PC-3 (cell line): Measurements from ENCODE around the gene UQCC5. TPM values are rescaled to one million over a fixed set of nuclear protein-coding genes. Genes with fewer than 3 reads are reported as not detected.

Experiments
- ATAC-seq: fragments of 200-7000 bp; cut with Tn5 transposase; 2 replicates; pipeline ENCODE4 v1.9.1; 2020; ENCODE audit warnings: mild to moderate bottlenecking, moderate library complexity
- BruUV-seq: library from RNA; stranded (reverse); fragments of 400-500 nt; replicated peaks from 2 replicates; lab custom pipeline; 2021; lab: Mats Ljungman, UMichigan
- CTCF ChIA-PET: fragments of 300-600 bp; sonication (Branson Sonifier 250); formaldehyde crosslinking; loops from one replicate; lab custom pipeline; 2022; ENCODE audit warnings: antibody characterized with exemption; lab: Charles Lee
- POLR2A ChIA-PET: fragments of 300-600 bp; sonication (Branson Sonifier 250); formaldehyde crosslinking; loops from one replicate; lab custom pipeline; 2022; ENCODE audit warnings: antibody characterized with exemption; ENCODE audit not compliant: unreplicated experiment; lab: Charles Lee
- DNase-seq: peaks from one replicate; pipeline ENCODE4 v3.0.0-alpha.2; 2015
- H2AFZ ChIP-seq: fragments of 300-600 bp; sonication (generic); 2 replicates; pipeline ENCODE4 v1.6.0; 2016; ENCODE audit warnings: antibody characterized with exemption, low read length
- H3F3A ChIP-seq: fragments of 300-600 bp; sonication (generic); one replicate; pipeline ENCODE4 v1.6.0; 2017; ENCODE audit warnings: antibody characterized with exemption, low read length, control low read depth, mild to moderate bottlenecking; ENCODE audit not compliant: unreplicated experiment
- H3K27ac ChIP-seq: fragments of 300-600 bp; sonication (generic); 2 replicates; pipeline ENCODE4 v1.5.1; 2016; ENCODE audit warnings: mild to moderate bottlenecking, low read length
- H3K27me3 ChIP-seq: fragments of 300-600 bp; sonication (generic); 2 replicates; pipeline ENCODE4 v1.6.1; 2016; ENCODE audit warnings: low read length, mixed read lengths
- H3K36me3 ChIP-seq: fragments of 300-600 bp; sonication (generic); 2 replicates; pipeline ENCODE4 v1.6.1; 2016; ENCODE audit warnings: low read depth, mixed run types, low read length, mixed read lengths
- H3K4me1 ChIP-seq: fragments of 300-600 bp; sonication (generic); 2 replicates; pipeline ENCODE4 v1.5.1; 2016; ENCODE audit warnings: low read length; ENCODE audit not compliant: insufficient read depth
- H3K4me2 ChIP-seq: fragments of 300-600 bp; sonication (generic); 2 replicates; pipeline ENCODE4 v1.6.0; 2016; ENCODE audit warnings: low read length
- H3K4me3 ChIP-seq: fragments of 300-600 bp; sonication (generic); 2 replicates; pipeline ENCODE4 v1.5.1; 2016; ENCODE audit warnings: mild to moderate bottlenecking, low read length, mixed read lengths
- H3K79me2 ChIP-seq: fragments of 300-600 bp; sonication (generic); 2 replicates; pipeline ENCODE4 v1.6.1; 2017; ENCODE audit warnings: low read length, mixed read lengths
- H3K9ac ChIP-seq: fragments of 300-600 bp; sonication (generic); 2 replicates; pipeline ENCODE4 v1.6.0; 2016; ENCODE audit warnings: mild to moderate bottlenecking, low read length
- H3K9me2 ChIP-seq: fragments of 300-600 bp; sonication (generic); replicated peaks from 2 replicates; pipeline ENCODE4 v1.6.1; 2016; ENCODE audit warnings: mixed run types, low read length, mixed read lengths
- H3K9me3 ChIP-seq: fragments of 300-600 bp; sonication (generic); 2 replicates; pipeline ENCODE4 v1.6.1; 2016; ENCODE audit warnings: low read length, mixed read lengths
- H4K20me1 ChIP-seq: fragments of 300-600 bp; sonication (generic); 2 replicates; pipeline ENCODE4 v1.6.1; 2016; ENCODE audit warnings: low read length, mixed read lengths
- CTCF ChIP-seq: fragments of 300-600 bp; sonication (generic); conservative IDR thresholded peaks from 2 replicates; pipeline ENCODE4 v1.5.1; 2017; ENCODE audit warnings: antibody characterized with exemption, low read depth, mild to moderate bottlenecking, low read length
- EZH2 ChIP-seq: fragments of 300-600 bp; sonication (generic); IDR thresholded peaks from one replicate; pipeline ENCODE4 v1.6.1; 2017; ENCODE audit warnings: antibody characterized with exemption, mild to moderate bottlenecking, low read length; ENCODE audit not compliant: unreplicated experiment
- EZH2phosphoT487 ChIP-seq: fragments of 300-600 bp; sonication (generic); IDR thresholded peaks from 2 replicates; pipeline ENCODE4 v1.6.1; 2018; ENCODE audit warnings: mild to moderate bottlenecking, antibody characterized with exemption, low read length, borderline replicate concordance
- intact Hi-C: fragments of 100-400 bp; cut with micrococcal nuclease; formaldehyde crosslinking; loops from 2 replicates; pipeline ENCODE4 v1.9.0; 2023
- total RNA-seq: library from RNA; depleted of rRNA; stranded (reverse); fragments of >200 nt; gene quantifications from 2 replicates; pipeline ENCODE4 v1.2.3, GENCODE V29; 2014

Gene UQCC5
- total RNA-seq, 1 experiment from 2014 or later, result 26.1 TPM

- no peak overlapping the region for H3K27ac ChIP-seq
- no peaks in the 10 kb centered on the region for H3K4me1 ChIP-seq
- DNase-seq (no peak), ATAC-seq (no peak)
- no peak overlapping the region for H2AFZ ChIP-seq
- no peaks in the 10 kb centered on the region for H3K9me2 ChIP-seq
- H4K20me1 ChIP-seq, result no peaks in the 10 kb centered on the region
- CTCF ChIA-PET, result no interaction called here
- H3K4me2 ChIP-seq, result no peak overlapping the region
- no peaks in the 10 kb centered on the region for H3K9me3 ChIP-seq
- no peaks in the 10 kb centered on the region for H3F3A ChIP-seq
- H3K36me3 ChIP-seq, result peaks cover 50% of the 10 kb centered on the region
- no TSS peak for BruUV-seq
- intact Hi-C loops, result no loop called here
- no peak overlapping the region for H3K4me3 ChIP-seq
- no peaks in the 10 kb centered on the region for H3K79me2 ChIP-seq
- TF ChIP-seq EZH2, result no peak
- no peak for TF ChIP-seq EZH2phosphoT487
- TF ChIP-seq CTCF, result no peak
- H3K9ac ChIP-seq, result no peak overlapping the region
- H3K27me3 ChIP-seq, result no peaks in the 10 kb centered on the region
- POLR2A ChIA-PET, result no interaction called here
Observed at GRCh38 chr3:52557011-52557960, 20.9 kb downstream of the UQCC5 start.

GRCh38 chr3:52558436-52558835, 22.0 kb downstream of the UQCC5 start:
- Histone ChIP-seq H3K9me2 (no peaks in the 10 kb centered on the region), H3K4me2 (no peak overlapping the region), H3K4me3 (no peak overlapping the region), H3F3A (no peaks in the 10 kb centered on the region), H3K27me3 (no peaks in the 10 kb centered on the region), H2AFZ (no peak overlapping the region), H3K36me3 (peaks cover 45% of the 10 kb centered on the region; the same call in 1 of the 2 replicates), H3K27ac (no peak overlapping the region), H3K4me1 (no peaks in the 10 kb centered on the region), H3K79me2 (no peaks in the 10 kb centered on the region), H3K9me3 (no peaks in the 10 kb centered on the region), H3K9ac (no peak overlapping the region), H4K20me1 (no peaks in the 10 kb centered on the region)
- ATAC-seq (no peak), DNase-seq (no peak)
- no TSS peak for BruUV-seq
- ChIA-PET CTCF (no interaction called here), POLR2A (no interaction called here)
- intact Hi-C loops, result no loop called here
- TF ChIP-seq EZH2phosphoT487 (no peak), EZH2 (no peak), CTCF (no peak)
